ENCODE measurements around the gene DUSP2.

- TF ChIP-seq CTCF (conservative IDR thresholded peaks at IDR 0.05; ENCODE audit: low read depth, low read length) (no peak), EZH2 (IDR thresholded peaks at IDR 0.05; ENCODE audit: borderline replicate concordance, low read depth, low read length, poor library complexity, severe bottlenecking) (no peak)
Observed at GRCh38 chr2:96103761-96104486, 41.3 kb downstream of the DUSP2 start.
